ENCODE results near the gene TAF3.

Gene TAF3

GRCh38 chr10:8060704-8061121 is 242.4 kb downstream of the TAF3 start:
- no peak for DNase-seq

GRCh38 chr10:8061274-8062211 is 243.2 kb downstream of the TAF3 start:
- DNase-seq = no peak

GRCh38 chr10:8063128-8063908 is 245.0 kb downstream of the TAF3 start:
- no peak for DNase-seq

GRCh38 chr10:8063935-8064334 is 245.6 kb downstream of the TAF3 start:
- no peak for DNase-seq

- no peak for DNase-seq
These were observed 246.1 kb downstream of the TAF3 start for GRCh38 chr10:8064436-8064835.

- DNase-seq = no peak
These were observed 247.3 kb downstream of the TAF3 start for GRCh38 chr10:8065651-8066050.

- DNase-seq = no peak
These were observed 247.8 kb downstream of the TAF3 start for GRCh38 chr10:8066124-8066523.
